Uterus (tissue), 2 donors: ENCODE data around the gene APAF1.

ENCODE experiments used
- POLR2A ChIP-seq, 2 donors: fragments of 450-650 bp; IDR thresholded peaks; one replicate each; pipeline ENCODE4 v1.6.1; 2016; ENCODE audit warnings: antibody characterized with exemption in 2 of 2, mild to moderate bottlenecking in 1 of 2, moderate library complexity in 1 of 2
- TF ChIP-seq, protein P1 (sequence below), 4 experiments: fragments of 200-600 bp in 2 of 4; fragments of 450-650 bp in 2 of 4; sonication (generic) in 2 of 4; IDR thresholded peaks; one replicate each; pipeline ENCODE4 v1.5.1; 2016 to 2019; ENCODE audit warnings: antibody characterized with exemption in 4 of 4, mild to moderate bottlenecking in 2 of 4, moderate library complexity in 1 of 4

- TF ChIP-seq, protein P1, sequence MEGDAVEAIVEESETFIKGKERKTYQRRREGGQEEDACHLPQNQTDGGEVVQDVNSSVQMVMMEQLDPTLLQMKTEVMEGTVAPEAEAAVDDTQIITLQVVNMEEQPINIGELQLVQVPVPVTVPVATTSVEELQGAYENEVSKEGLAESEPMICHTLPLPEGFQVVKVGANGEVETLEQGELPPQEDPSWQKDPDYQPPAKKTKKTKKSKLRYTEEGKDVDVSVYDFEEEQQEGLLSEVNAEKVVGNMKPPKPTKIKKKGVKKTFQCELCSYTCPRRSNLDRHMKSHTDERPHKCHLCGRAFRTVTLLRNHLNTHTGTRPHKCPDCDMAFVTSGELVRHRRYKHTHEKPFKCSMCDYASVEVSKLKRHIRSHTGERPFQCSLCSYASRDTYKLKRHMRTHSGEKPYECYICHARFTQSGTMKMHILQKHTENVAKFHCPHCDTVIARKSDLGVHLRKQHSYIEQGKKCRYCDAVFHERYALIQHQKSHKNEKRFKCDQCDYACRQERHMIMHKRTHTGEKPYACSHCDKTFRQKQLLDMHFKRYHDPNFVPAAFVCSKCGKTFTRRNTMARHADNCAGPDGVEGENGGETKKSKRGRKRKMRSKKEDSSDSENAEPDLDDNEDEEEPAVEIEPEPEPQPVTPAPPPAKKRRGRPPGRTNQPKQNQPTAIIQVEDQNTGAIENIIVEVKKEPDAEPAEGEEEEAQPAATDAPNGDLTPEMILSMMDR (IDR thresholded peaks at IDR 0.05): no peak
- no peak for TF ChIP-seq POLR2A (IDR thresholded peaks at IDR 0.05)
These were observed 99.6 kb downstream of the APAF1 start for GRCh38 chr12:98744680-98745079.
